ENCODE data around the gene ACTN4. TPM values are rescaled to one million over a fixed set of nuclear protein-coding genes. Genes with fewer than 3 reads are reported as not detected.

Gene ACTN4
- total RNA-seq, 1 experiment from 2014 or later, result 1,462 TPM

GRCh38 chr19:38676023-38676877, 28.8 kb downstream of the ACTN4 start:
- BruUV-seq (replicated peaks), result no TSS peak
- no peak for TF ChIP-seq CTCF (IDR thresholded peaks at IDR 0.05; ENCODE audit: unreplicated experiment)

GRCh38 chr19:38676878-38677646, 29.6 kb downstream of the ACTN4 start:
- Mint-ChIP-seq H3K36me3 (ENCODE audit: insufficient read depth, unreplicated experiment) (peaks cover 95% of the 10 kb centered on the region), H3K4me1 (ENCODE audit: low read depth, unreplicated experiment) (peaks cover 89% of the 10 kb centered on the region)

More at GRCh38 chr19:38676023-38676877, 28.8 kb downstream of the ACTN4 start:
- intact Hi-C loops (cut with micrococcal nuclease; ENCODE audit: unreplicated experiment), result no loop called here
- DNase-seq, result no peak
- Mint-ChIP-seq H3K9me3 (ENCODE audit: low read depth, unreplicated experiment) (no peaks in the 10 kb centered on the region), H3K27me3 (ENCODE audit: unreplicated experiment) (no peaks in the 10 kb centered on the region), H3K4me1 (ENCODE audit: low read depth, unreplicated experiment) (peaks cover 91% of the 10 kb centered on the region), H3K36me3 (ENCODE audit: insufficient read depth, unreplicated experiment) (peaks cover 95% of the 10 kb centered on the region), H3K4me3 (ENCODE audit: low read depth, unreplicated experiment) (peak overlapping the region; percentile 14), H3K27ac (ENCODE audit: unreplicated experiment) (peak overlapping the region; percentile 85)
- CTCF ChIA-PET, result no interaction called here

GRCh38 chr19:38678217-38678890, 30.9 kb downstream of the ACTN4 start:
- H3K27ac Mint-ChIP-seq (ENCODE audit: unreplicated experiment), result peak overlapping the region; percentile 85
- CTCF ChIA-PET, result interaction anchor here (0.9 kb wide), 1 partner anchor 16 kb away, joined by 3 read pairs; no protein-coding TSS in a partner anchor
- no peak for TF ChIP-seq CTCF (IDR thresholded peaks at IDR 0.05; ENCODE audit: unreplicated experiment)
- H3K4me3 Mint-ChIP-seq (ENCODE audit: low read depth, unreplicated experiment), result peak overlapping the region; percentile 31
- peaks cover 3% of the 10 kb centered on the region for H3K9me3 Mint-ChIP-seq (ENCODE audit: low read depth, unreplicated experiment)
- no peaks in the 10 kb centered on the region for H3K27me3 Mint-ChIP-seq (ENCODE audit: unreplicated experiment)
- peaks cover 98% of the 10 kb centered on the region for H3K36me3 Mint-ChIP-seq (ENCODE audit: insufficient read depth, unreplicated experiment)
- no TSS peak for BruUV-seq (replicated peaks)
- intact Hi-C loops (cut with micrococcal nuclease; ENCODE audit: unreplicated experiment), result no loop called here
- H3K4me1 Mint-ChIP-seq (ENCODE audit: low read depth, unreplicated experiment), result peaks cover 94% of the 10 kb centered on the region
- no peak for DNase-seq

More at GRCh38 chr19:38676878-38677646, 29.6 kb downstream of the ACTN4 start:
- Mint-ChIP-seq H3K4me3 (ENCODE audit: low read depth, unreplicated experiment) (peak overlapping the region; percentile 14), H3K9me3 (ENCODE audit: low read depth, unreplicated experiment) (no peaks in the 10 kb centered on the region), H3K27me3 (ENCODE audit: unreplicated experiment) (no peaks in the 10 kb centered on the region), H3K27ac (ENCODE audit: unreplicated experiment) (peak overlapping the region; percentile 85)
- intact Hi-C loops (cut with micrococcal nuclease; ENCODE audit: unreplicated experiment), result no loop called here
- BruUV-seq (replicated peaks), result no TSS peak
- CTCF ChIA-PET, result no interaction called here
- TF ChIP-seq CTCF (IDR thresholded peaks at IDR 0.05; ENCODE audit: unreplicated experiment), result no peak
- no peak for DNase-seq

- BruUV-seq (replicated peaks), result no TSS peak
- H3K27me3 Mint-ChIP-seq (ENCODE audit: unreplicated experiment), result no peaks in the 10 kb centered on the region
- H3K36me3 Mint-ChIP-seq (ENCODE audit: insufficient read depth, unreplicated experiment), result peaks cover 100% of the 10 kb centered on the region
- peak overlapping the region; percentile 85 for H3K27ac Mint-ChIP-seq (ENCODE audit: unreplicated experiment)
- CTCF ChIA-PET, result no interaction called here
- peak overlapping the region; percentile 31 for H3K4me3 Mint-ChIP-seq (ENCODE audit: low read depth, unreplicated experiment)
- no peak for DNase-seq
- H3K4me1 Mint-ChIP-seq (ENCODE audit: low read depth, unreplicated experiment), result peaks cover 97% of the 10 kb centered on the region
- intact Hi-C loops (cut with micrococcal nuclease; ENCODE audit: unreplicated experiment), result no loop called here
- peaks cover 3% of the 10 kb centered on the region for H3K9me3 Mint-ChIP-seq (ENCODE audit: low read depth, unreplicated experiment)
- TF ChIP-seq CTCF (IDR thresholded peaks at IDR 0.05; ENCODE audit: unreplicated experiment), result no peak
Observed at GRCh38 chr19:38678891-38679494, 31.5 kb downstream of the ACTN4 start.

All from Calu3 (cell line).